Stimulated activated CD8-positive, alpha-beta memory T cell treated with anti-CD3 and anti-CD28 coated beads, Interleukin-7, amount 100 ng/mL, for 1 hour (primary cell): ENCODE results near the gene GHITM.
"Not testable (repeated sequence)": the region's sequence is repeated elsewhere in the genome, so short reads cannot be mapped to it uniquely, and the experiment has no call there.

Experiments used
- DNase-seq, 2 donors: peaks; one replicate each; pipeline ENCODE4 v3.0.0-alpha.2; 2020; ENCODE audit warnings: low read depth in 2 of 2

The GHITM gene

DNA sequence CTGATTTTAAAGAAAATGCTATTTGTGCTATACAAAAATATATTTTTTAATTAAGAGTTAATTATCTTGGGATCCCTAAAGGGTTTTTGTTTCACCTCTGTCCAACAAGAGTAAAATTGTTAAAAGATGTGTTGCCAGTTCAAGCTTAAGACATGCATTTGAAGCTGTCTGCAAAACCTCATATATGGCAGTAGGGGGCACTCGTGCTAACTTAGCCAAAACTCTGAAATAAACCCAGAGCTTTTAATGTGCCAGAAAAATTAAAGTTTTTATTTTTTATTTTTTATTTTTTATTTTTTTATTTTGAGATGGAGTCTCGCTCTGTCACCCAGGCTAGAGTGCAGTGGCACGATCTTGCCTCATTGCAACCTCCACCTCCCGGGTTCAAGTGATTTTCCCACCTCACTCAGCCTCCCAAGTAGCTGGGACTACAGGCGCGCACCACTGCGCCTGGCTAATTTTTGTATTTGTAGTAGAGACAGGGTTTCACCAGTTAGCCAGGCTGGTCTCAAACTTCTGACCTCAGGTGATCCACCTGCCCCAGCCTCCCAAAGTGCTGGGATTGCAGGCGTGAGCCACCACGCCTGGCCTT lies 8.8 kb downstream of the GHITM start:
- DNase-seq: not testable (repeated sequence)

DNA sequence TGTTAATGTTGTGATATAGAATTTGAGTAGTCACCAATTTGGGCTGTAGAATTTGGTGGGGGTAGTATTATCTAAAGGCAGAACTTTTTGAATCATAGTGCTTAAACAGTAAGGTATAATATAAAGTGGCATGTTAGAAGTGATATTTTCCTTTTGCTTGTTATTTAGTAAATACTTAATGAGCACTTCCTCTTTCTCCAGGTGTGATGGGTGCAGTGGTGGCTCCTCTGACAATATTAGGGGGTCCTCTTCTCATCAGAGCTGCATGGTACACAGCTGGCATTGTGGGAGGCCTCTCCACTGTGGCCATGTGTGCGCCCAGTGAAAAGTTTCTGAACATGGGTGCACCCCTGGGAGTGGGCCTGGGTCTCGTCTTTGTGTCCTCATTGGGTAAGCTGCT lies 10.5 kb downstream of the GHITM start:
- DNase-seq: no peak

DNA sequence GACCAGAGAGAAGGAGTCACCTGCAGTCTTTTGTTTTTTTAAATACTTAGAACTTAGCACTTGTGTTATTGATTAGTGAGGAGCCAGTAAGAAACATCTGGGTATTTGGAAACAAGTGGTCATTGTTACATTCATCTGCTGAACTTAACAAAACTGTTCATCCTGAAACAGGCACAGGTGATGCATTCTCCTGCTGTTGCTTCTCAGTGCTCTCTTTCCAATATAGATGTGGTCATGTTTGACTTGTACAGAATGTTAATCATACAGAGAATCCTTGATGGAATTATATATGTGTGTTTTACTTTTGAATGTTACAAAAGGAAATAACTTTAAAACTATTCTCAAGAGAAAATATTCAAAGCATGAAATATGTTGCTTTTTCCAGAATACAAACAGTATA lies 13.5 kb downstream of the GHITM start:
- no peak for DNase-seq

DNA sequence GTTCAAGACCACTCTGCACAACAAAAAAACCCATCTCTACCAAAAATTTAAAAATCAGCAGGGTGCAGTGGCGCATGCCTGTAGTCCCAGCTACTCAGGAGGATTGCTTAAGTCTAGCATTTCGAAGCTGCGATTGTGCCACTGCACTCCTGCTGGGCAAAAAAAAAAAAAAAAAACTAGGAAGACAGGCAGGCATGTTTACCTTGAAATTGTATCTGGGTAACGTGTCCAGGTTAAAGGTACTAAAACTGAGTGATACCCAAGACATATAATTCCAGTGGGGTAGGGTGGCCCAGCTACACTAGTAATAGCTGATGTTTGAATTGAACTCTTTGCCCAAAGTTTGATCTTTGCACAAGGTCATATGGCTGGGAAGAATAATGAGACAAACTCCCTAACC lies 16.2 kb downstream of the GHITM start:
- DNase-seq: no peak

DNA sequence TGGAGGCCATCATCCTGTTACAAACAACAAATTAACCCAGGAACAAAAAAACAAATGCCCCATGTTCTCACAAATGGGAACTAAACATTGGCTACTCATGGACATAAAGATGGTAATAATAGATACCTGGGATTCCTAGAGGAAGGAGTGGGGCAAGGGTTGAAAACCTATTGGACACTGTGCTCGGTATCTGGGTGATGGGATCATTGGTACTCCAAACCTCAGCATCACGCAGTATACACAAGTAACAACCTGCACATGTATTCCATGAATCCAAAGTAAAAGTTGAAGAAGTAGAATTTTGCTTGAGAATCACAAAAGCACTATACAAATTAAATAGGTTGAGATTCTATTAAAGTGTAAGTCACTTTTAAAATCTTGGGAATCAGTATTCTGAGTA lies 16.7 kb downstream of the GHITM start:
- no peak for DNase-seq

DNA sequence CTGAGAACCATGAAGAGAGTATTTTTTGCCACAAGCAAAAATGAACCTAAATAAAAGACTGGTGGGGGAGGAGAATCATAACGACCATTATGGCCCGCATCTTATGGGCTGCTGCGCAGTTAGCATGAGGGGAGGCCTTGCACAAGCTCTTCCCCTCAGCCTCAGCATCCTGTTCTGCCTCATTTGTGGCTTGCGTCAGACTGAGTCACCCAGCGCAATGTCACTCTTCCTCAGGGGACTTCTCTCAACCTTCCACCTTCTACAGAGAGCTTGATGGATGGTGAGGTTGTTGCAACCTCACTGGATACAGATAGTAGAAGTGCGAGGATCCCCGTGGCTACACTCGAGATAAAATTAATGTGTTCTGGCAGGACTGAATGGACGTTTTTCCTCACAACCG lies 17.5 kb downstream of the GHITM start:
- peak; percentile 19 to 24 for DNase-seq

DNA sequence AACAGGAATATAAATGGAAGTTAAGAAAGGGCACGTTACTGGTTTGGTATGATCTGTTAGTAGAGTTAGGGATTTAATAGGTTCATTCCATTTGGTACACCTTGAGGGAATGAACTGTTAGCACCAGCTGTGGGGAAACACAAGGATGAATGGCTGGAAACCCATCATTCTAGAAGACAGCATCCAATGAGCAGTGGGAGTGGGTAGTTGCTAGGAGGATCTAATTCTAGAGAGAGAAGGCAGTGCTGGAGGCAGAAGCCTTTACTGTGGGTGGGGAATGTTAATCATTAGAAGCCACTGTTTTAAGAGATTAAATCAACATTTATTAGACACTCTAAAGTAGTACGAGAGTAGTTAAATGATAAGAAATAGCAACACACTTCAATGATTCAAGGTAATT lies 18.8 kb downstream of the GHITM start:
- no peak for DNase-seq

DNA sequence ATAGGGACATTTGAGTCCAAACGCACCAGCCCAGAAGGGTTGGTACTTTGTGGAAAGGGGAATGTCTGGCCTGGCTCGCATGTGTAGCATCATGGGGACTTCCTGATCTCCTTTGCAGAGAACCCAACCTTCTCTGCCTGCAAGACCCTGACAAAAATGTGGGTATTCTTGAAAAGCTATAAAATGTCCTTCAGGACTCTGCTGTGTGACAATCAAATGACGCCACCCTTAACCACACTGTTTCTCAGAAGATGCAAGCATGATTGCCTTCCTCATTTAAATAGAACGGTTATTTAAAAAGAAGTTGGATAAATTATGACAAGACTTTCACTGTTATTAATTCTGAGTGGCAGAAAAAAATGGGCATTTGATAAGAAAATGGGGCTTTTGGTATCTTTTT lies 19.2 kb downstream of the GHITM start:
- no peak for DNase-seq

DNA sequence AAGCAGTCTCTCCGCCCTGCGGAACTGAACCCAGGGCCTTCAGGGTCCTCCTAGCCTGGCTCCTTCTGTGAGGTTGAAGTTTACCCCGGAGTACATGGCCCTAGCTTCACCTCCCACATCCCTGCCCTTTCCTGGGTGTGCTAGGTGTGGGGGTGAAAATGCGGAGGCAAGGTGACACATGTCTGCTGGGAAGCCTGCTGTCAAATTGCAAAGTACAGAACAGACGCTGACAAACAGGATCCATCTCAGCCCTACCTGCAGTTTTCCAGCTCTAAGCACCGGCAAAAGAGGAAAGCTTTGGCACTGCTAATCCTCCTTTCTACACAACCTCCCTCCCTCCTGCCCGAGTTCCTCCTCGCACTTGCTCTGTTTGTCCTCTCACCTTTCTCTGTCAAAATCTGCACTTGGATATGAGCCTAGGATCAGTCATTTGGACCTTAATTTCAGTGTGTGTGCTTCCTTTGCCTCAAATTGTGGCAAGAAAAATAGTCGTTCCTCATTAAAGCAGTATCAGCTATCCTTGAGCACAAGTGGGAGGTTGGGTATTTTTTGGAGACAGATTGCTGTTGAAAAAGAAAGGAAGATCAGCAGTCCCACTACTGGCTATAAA lies 19.9 kb downstream of the GHITM start:
- DNase-seq: no peak

DNA sequence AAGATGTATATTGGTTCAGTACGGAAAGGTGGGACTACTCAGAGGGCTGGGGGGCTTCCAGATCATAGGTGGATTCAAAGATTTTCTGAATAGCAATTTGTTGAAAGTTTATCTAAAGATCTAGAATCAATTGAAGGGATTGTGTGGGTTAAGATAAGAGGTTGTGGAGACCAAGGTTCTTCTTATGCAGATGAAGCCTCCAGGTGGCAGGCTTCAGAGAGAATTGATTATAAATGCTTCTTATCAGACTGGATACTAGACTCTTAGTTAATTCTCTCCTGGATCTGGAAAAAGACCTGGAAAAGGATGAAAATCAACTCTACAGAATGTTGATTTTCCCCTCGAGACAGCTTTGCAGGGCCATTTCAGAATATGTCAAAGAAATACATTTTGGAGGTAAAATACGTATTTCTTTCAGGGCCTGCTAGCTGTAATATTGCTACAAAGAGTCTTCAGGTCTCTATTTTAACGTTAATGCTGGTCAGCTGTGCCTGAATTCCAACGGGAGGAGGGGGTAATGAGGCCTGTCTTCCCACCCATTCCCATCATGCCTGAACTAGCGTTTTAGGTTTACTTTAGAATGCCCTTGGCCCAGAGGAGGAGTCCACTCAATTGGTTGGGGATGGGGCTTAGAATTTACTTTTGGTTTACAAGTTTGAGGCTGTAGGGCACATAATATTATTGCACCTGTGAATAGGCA lies 21.5 kb downstream of the GHITM start:
- DNase-seq: no peak

DNA sequence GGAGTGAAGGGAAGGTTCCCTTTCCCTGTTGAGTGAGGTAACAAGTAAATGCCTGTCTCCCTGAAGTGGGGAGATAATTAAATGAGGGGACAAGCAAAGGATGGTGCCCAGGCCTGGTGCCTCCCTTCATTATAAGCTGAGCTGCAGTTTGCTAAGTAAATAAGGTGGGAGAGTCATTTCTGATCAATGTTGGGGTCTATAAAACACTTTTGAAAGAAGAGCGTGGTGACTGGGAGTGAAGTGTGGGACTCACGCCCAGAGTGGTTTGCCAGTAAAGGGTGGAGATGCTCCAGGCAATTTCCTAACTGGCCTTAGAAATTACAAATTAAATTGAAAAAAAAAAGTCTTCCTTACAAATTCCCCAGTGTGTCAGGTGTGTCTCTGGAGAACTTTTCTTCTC lies 24.7 kb downstream of the GHITM start:
- no peak for DNase-seq

DNA sequence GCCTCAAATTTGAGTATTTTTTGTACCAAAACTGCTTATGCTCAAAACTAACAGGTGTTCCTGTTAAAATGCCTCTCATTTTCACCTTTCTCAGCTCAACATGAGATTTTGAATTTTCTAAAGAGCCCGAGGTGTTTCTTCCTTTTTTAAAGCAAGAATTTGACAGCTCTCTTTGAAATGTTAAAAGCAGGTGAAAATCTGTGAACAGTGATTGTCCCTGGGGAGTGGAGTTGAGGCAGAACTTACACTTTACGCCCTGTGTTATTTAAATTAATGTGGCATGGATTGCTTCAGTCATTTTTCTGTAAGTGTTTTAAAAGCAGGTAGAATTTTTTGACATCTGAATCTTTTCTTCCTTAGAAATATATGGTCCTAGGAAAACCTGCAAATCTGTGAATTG lies 25.1 kb downstream of the GHITM start:
- no peak for DNase-seq

DNA sequence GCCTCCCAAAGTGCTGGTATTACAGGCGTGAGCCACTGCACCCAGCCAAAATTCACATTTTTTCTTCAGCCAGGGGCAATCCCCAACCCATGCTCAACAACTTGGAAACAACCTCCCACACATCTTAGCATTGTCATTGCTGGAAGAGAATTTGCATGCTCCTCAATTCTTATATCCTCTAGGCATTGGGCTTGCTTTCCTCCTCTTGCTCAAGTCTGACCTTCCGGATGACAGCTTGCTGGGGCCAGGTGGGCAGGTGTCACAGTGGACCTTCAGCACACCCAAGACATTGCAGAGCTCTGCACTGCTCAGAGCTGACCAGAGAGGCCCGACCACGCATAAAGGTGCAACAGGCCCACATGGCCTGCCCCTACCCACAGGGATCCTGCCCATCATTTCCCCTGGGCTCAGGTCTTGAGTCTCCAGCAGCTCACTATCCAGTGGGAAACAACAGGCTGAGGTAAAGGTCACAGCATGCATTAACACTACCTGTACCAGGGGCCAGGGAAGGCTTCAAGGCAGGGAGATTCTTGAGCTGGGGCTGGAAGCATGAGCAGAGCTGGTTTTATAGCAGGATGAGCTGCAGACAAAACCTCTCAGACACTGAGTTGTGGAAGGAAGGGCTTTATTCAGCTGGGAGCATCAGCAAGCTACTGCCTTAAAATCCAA lies 27.4 kb downstream of the GHITM start:
- no peak for DNase-seq

DNA sequence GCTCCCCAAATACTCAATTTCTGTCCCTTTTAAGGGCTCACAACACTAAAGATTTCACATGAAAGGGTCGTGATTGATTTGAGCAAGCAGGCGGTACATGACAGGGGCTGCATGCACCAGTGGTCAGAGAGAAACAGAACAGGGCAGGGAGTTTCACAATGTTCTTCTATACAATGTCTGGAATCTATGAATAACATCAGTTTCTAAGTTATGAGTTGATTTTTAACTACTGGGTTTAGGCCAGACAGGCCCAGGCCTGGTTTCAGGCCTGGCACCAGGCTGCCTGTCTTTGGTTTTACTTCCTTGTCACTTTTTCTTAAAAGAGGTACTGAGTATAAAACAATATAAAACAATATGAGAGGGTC lies 28.0 kb downstream of the GHITM start:
- not testable (repeated sequence) for DNase-seq

DNA sequence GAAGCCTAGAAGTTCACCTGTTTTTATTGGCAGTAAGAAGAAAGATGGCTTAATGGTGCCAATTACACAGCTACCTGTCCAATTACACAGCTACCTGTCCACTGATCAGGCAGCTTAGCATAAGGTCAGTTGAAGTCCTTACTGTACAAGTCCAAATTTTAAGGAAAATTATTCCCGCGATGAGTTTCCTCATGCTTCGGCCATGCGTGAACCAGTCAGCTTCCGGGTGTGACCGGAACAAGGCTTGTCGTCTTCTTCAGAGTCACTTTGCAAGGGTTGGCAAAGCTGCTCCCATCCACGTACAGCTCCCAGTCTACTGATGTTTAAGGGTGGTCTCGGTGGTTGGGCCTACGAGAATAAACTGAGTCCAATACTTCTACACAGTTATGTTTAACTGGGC lies 29.1 kb downstream of the GHITM start:
- DNase-seq: not testable (repeated sequence)

DNA sequence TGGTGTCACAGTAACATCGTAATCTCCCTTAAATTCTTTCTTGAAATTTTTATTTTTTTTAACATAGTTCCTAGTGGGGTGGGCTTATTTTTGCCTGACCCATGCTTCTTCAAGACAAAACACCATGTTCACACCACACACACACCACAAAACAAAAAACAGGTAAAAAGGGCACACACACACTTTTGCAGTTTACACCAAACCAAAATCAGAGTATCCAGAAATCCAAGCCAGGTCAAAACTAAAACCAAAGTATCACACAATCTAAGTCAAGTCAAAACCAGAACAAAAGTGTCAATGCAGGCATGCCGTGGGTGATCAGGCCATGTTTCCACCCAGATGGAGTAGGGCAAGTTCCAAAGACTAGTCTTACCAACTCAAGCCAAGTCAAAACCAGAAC lies 31.9 kb downstream of the GHITM start:
- not testable (repeated sequence) for DNase-seq

DNA sequence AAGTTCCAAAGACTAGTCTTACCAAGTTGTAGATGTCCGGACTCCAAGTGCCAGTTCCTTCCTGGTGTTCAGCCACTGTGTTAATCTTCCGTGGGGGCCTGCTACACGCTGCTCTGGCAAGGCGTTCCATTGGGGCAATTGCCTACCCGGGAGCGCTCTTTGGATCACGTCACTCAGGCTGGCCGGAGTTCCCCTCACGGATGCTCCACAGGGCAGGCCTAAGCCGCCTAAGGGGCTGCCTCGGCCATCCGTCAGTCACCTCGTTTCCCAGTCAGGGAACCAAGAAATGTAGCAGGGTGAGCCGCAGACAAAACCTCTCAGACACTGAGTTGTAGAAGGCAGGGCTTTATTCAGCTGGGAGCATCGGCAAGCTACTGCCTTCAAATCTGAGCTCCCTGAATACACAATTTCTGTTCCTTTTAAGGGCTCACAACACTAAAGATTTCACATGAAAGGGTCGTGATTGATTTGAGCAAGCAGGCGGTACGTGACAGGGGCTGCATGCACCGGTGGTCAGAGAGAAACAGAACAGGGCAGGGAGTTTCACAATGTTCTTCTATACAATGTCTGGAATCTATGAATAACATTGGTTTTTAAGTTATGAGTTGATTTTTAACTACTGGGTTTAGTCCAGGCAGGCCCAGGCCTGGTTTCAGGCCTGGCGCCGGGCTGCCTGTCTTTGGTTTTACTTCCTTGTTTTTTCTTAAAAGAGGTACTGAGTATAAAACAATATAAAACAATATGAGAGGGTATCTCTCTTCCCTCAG lies 32.6 kb downstream of the GHITM start:
- not testable (repeated sequence) for DNase-seq

DNA sequence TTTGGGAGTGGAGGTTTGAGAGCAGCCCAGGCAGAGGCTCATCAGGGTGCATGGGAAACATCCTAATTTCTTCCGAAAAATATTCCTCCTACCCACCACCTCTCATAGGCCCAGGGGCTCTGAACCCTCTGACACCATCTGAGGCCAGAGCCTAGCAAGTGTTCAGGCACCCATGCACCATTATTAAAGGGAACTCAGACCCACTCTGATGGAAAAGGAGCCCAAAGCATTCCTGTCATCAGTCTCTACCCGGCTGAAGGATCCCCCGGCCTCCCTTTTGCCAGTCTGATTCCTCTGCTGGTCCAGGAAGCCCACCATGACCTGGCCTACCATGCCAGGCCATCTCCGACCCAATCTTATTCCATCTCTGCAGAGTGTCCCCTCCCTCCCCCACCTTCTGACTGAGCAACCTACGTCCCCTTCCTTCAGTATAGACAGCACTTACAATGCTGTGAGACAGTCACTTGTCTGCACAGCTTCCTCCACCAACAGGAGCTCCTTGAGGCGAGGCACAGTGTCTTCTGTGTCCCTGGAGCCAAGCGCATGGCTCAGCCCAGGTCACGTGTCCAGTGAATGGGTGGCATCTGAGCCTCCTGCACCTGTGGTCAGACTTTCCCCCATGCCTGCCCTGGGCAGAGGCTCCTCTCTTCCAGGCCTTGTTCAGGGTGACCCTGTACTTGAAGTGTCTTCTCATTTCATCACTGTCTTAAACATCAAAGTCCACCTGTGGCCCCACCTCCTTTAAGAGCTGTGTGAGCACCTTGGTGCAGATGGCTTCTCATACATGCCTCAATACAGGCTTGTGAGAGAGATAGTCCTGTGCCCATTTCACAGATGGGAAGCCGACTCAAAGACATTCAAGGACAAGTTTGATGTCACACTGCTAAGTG lies 33.4 kb downstream of the GHITM start:
- no peak for DNase-seq

DNA sequence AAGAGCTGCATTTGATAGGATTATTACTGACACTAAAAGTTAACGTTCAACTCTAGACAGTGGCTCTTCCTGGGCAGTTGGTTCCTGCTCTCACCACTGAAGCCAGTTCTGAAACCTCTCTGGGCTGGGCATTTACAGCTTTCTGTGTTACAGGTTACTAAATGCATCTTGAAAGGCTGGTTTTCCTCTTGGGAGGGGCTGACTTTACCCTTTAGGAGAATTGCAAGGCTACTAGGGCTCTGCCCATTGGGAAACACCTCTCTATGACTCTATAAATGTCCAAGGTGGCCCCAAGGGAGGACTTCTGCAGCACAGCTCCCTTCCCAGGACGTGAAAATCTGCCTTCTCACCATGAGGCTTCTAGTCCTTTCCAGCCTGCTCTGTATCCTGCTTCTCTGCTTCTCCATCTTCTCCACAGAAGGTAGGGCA lies 34.2 kb downstream of the GHITM start, which contains the start of gene GPR15LG:
Gene GPR15LG, plus strand, starts transcription at position 301 of the 429 bp plus-strand sequence. Its CDS starts 51 bp downstream, at position 352.
- no peak for DNase-seq

DNA sequence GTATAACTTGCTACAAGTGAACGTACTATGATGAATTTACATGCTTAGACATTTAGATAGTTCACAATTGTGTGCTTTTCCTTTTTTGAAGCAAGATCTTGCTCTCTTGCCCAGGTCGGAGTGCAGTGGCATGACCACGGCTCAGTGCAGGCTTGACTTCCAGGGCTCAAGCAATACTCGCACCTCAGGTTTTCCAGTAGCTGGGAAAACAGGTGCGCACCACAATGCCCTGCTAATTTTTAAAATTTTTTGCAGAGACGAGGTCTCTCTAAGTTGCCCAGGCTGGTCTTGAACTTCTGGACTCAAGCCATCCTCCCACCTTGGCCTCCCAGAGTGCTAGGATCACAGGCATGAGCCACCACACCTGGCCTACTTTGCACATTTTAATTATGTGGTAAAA lies 36.1 kb downstream of the GHITM start:
- no peak for DNase-seq

DNA sequence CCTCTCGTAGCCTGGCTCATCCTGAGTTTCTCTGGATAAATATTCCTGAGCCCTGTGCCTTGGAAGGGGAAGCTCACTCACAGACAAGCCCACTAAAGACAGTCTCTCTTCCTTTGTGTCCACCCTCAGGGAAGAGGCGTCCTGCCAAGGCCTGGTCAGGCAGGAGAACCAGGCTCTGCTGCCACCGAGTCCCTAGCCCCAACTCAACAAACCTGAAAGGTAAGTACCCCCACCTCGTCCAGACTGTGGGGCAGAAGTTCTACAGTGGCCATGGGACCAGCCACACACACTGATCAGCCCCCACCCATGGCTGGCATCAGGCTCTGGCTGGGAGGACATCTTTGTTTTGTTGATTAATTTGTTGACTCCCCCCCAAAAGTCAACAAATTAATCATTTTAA lies 37.0 kb downstream of the GHITM start:
- DNase-seq: no peak
